ENCODE data around the gene NHSL1.

DNA sequence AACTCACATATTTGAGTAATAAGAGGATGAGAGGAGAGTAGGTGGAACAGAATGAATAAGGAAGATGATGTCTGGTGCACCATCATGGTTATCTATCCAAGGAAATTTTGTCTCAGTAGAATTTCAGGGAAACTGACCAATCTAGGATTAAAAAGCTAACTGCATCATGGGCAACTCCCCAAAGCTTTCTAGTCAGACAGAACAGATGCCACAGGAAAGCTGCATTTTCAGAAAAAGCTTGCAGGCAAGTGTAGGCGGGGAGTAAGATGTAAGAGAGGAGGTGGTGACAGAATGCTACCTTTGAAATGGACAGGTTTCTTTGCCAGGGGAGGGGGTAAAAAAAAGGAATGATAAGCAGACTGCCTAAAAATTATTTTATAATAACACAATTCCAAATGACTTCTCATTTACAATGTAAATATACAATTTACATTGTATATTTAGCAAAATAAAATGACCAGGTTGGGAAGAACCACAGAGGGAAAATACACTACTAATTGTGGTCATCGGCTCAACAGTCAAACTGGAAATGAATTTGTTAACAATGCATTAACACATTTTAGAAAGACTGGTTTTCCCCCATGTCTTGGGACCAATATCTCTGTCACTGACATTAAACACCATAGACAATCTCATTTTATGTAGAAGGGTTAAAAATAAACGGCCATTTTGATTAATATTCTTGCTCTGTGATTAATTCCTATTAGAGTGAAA, 15.1 kb downstream of the NHSL1 start:
- no peak for TF ChIP-seq CTCF (IDR thresholded peaks at IDR 0.05)
- no peak for TF ChIP-seq EP300 (IDR thresholded peaks at IDR 0.05)
- no peak for TF ChIP-seq POLR2A (IDR thresholded peaks at IDR 0.05)

Data from ovary (tissue), 3 donors.